HG02981 (cell line): Measurements from ENCODE around the gene CCL16.
A peak's percentile ranks its signal among the peaks of the same experiment; 100 is the strongest.
"Not testable (repeated sequence)": the region's sequence is repeated elsewhere in the genome, so short reads cannot be mapped to it uniquely, and the experiment has no call there.

Experiments used
- ATAC-seq: cut with Tn5 transposase; IDR thresholded peaks from one replicate; pipeline ENCODE4 v1.9.1; 2021; ENCODE audit warnings: mild to moderate bottlenecking, moderate library complexity; ENCODE audit not compliant: unreplicated experiment

Gene CCL16

DNA sequence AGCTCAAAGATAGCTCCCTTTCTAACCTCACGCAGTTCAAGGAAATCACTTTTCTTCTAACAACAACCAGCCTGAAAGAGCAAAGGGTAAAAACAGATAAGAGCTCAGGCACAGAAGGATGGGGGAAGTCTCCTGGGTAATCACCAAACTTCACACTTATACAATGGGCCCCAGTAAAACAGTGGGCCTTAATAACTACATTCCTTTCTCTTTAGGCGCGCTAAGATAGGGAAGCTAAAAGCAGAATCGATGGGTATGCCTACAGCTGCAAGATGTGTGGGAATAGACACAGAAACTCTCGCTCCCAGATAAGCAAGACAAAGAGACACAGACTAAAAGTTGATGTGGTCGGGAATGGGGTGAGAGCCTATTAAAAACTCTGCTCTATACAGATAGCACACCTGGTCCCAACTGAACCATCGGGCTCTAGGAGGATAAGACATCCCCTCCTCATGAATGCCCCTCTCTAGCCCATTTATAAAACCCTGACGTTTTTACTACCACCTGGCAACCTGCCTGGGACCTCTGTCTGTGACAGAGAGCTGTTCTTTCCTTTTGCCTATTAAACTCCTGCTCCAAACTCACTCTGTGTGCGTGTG, 38.6 kb downstream of the CCL16 start:
- ATAC-seq: no peak

DNA sequence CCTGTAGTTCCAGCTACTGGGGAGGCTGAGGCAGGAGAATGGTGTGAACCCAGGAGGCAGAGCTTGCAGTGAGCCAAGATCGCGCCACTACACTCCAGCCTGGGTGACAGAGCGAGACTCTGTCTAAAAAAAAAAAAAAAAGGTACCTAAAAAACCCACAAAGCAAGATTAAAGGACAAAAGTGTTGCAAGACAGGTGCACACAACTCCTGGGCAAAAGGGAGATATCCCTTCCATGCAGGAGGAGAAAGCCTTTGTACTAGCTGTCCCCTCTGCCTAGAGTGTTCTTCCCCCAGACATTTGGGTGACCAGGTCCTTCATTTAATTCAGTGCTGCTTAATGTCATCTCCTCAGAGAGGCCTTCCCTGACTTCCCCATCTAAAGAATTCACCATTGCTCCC, 42.8 kb downstream of the CCL16 start:
- ATAC-seq: not testable (repeated sequence)

DNA sequence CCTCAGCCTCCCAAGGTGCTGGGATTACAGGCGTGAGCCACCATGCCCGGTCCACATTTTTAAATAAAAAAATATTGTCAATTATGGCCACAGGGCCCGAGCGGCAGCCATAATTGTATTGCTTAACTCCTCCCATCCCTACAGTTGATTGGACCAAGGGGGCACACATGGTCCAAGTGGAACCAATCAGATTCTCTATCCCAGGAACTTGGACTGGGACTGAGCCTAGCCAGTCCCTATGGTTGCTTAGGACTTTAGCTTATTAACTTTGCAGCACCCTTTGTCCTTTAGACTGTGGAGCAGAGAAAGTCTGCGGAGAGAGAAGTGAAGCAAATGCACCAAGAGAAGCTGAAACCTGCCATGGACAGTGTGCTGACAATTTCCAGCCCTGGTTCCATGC, 45.2 kb downstream of the CCL16 start:
- no peak for ATAC-seq

DNA sequence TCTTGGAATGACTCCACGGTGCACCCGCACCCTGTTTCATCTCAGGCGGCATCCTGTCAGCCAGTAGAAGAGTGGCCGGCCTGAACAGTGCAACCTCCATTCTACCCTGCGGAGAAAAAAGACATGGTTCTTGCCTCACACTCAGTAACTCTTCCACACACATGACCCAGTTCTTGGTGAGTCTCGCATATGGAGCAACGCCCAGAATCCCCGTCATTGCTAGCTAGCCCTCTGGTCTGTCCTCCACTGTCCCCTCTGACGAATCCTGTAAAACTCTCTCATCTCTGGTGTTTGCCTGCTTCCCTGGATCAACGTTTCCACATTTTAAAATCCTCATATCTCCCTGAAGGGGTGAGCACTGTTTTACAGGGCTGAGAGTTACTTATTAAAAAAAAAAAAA, 46.5 kb downstream of the CCL16 start:
- ATAC-seq: no peak

DNA sequence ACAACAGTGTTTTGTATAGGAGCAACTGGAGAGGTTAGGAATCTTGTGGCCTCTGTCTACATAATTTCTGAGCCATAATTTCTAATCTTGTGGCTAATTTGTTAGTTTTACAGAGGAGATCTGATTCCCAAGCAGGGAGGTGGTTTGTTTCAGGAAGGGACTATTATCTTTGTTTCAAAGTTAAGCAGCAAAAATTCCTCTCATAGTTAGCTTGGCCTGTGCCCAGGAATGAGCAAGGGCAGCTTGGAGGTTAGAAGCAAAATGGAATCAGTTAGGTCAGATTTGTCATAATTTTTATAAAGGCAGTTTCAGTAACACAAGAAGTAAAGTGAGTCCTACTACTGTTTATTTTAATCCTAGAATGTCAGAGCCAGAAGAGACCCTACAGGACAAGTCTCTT, 48.7 kb downstream of the CCL16 start:
- ATAC-seq: no peak

DNA sequence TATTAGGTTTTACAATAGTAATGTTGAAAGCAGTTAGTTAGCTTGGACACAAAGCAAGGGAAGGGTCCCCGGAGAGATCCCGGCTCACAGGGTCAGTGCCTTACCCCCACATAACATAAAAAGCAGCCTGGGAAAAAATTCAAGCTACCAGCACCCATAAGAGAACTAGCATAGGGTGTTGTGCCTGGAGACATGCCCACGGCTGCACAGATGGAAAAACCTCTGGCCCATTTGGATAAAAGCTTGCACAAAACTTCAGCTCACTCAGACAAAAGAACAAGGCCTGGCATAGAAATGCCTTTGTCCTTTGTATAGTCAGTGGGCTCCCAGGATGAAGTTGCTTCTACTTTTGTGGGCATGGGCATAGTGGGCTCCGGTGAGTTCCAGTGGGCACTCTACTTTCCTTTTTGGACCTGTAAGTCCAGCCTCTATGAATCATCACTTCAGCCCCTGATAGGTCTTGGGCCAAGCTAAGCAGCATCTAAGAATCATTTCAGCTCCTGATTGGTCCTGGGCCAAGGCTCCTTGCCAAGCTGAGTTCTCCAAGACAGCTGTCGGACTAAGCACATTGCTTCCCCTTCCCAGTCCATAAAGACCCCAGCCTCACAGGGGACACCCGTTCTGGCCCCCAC, 49.4 kb downstream of the CCL16 start:
- ATAC-seq: no peak

DNA sequence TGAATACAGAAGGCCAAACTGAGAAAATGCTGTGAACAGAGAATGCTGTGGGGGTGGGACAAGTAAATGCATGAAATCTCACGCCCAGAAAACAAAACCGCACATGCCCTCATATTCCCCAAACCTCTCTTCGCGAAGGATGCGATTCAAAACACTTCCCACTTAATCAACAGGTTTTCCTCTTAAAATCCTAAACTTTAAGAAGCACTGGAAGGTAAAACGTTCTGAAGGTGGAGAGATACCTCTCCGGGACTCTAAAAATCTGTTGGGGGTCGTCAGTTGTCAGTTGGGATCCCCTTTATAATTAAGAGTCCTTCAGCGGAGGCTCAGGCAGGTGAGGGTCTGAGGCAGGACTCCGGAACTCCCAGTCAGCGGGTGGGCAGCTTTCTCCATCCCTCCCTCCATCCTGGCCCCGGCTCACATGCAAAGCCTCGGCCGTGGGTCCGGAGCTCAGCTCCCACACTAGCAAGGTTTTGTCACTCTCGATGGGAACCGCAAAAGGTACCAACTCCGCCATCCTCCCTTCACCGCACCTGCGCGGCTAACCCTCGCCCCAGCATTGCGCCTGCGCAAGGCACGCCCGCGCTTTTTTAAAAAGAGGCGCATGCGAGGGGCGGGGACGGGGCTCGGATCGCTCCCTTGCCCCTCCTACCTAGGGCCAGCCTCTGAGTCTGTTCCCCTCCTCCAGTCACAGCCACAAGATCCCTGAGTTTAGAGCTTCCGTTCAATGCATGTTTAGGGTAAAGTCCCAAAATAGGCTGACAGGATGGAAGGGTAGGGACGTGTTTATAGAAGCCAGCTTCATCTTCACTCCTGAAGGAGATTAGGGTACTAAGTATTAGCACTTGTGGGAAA, 50.9 kb downstream of the CCL16 start, which contains the start of gene RDM1:
Gene RDM1 (minus strand): TSS at position 563 of the 855 bp plus-strand sequence. CDS start 46 bp downstream, at position 517.
- ATAC-seq: peak; percentile 69

DNA sequence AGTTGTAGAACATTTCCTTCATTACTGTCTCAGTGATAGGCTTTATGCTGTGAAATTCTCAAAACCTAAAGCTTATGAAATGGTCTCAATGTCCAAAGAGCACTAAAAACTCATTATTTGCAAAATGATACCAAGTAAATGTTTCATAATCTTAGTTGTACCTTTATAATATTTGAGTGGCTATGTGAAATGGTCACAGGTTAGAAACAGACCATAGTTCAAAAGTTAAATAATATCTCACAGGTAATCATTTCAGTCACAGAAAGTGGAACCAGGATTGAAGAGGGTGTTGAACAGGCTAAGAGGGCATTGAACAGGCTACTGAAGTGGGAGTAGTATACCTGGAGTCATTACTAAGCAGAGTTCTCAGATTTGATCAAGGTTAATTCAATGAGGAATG, 53.6 kb downstream of the CCL16 start:
- no peak for ATAC-seq
